GM12878 (cell line): ENCODE results near the gene CHURC1. TPM values are rescaled to one million over a fixed set of nuclear protein-coding genes. Genes with fewer than 3 reads are reported as not detected.

ENCODE experiments used
- ATAC-seq: fragments of 200-7000 bp; cut with Tn5 transposase; 3 replicates; pipeline ENCODE4 v1.9.1; 2020; ENCODE audit warnings: mild to moderate bottlenecking, moderate library complexity
- BruUV-seq: library from RNA; stranded (reverse); fragments of 400-500 nt; replicated peaks from 2 replicates; lab custom pipeline; 2021; lab: Mats Ljungman, UMichigan
- CTCF ChIA-PET: fragments of 300-600 bp; sonication (Branson Sonifier 250); formaldehyde crosslinking; extraction: SDS; loops from one replicate; lab custom pipeline; 2021; ENCODE audit warnings: inconsistent platforms; lab: Yijun Ruan, JAX
- POLR2A ChIA-PET: fragments of 350-600 bp; formaldehyde crosslinking; extraction: SDS; loops from one replicate; lab custom pipeline; 2021; ENCODE audit warnings: inconsistent platforms; lab: Charles Lee
- RAD21 ChIA-PET: fragments of 300-600 bp; sonication (Branson Sonifier 250); formaldehyde crosslinking; loops from one replicate; lab custom pipeline; 2023; ENCODE audit warnings: antibody characterized with exemption; ENCODE audit not compliant: unreplicated experiment; lab: Charles Lee
- SMC1A ChIA-PET: fragments of 300-600 bp; sonication (Branson Sonifier 250); formaldehyde crosslinking; loops from one replicate; lab custom pipeline; 2023; ENCODE audit not compliant: unreplicated experiment, uncharacterized antibody; lab: Charles Lee
- DNase-seq: peaks from one replicate; pipeline ENCODE4 v3.0.0-alpha.2; 2011; ENCODE audit warnings: low read depth, low spot score
- FAIRE-seq: peaks from 3 replicates; lab custom pipeline; 2011; peaks lifted over from hg19 to GRCh38; lab: Jason Lieb, UNC
- H2AFZ ChIP-seq: 2 replicates; pipeline ENCODE4 v1.6.0; 2011; ENCODE audit warnings: low read depth, low read length, control low read depth; ENCODE audit not compliant: control insufficient read depth
- H3K27ac ChIP-seq: 2 replicates; pipeline ENCODE4 v1.5.1; 2011; ENCODE audit warnings: control low read depth; ENCODE audit not compliant: control insufficient read depth, insufficient read depth
- H3K27me3 ChIP-seq, 2 experiments: replicated peaks in 1 of 2; 2 replicates each; pipeline versions ENCODE4 v1.6.0 to v1.6.1; 2011; ENCODE audit warnings: low read length in 1 of 2; ENCODE audit not compliant: control insufficient read depth in 2 of 2, insufficient read depth in 2 of 2
- H3K36me3 ChIP-seq, 2 experiments: 2 replicates each; pipeline ENCODE4 v1.5.1; 2011; ENCODE audit warnings: low read length in 1 of 2; ENCODE audit not compliant: control insufficient read depth in 2 of 2, insufficient read depth in 2 of 2
- H3K4me1 ChIP-seq: 2 replicates; pipeline ENCODE4 v1.6.1; 2011; ENCODE audit warnings: mild to moderate bottlenecking, low read length, moderate library complexity, mixed read lengths; ENCODE audit not compliant: control insufficient read depth, insufficient read depth
- H3K4me2 ChIP-seq: 2 replicates; pipeline ENCODE4 v1.6.0; 2011; ENCODE audit warnings: control low read depth; ENCODE audit not compliant: control insufficient read depth, insufficient read depth
- H3K4me3 ChIP-seq: fragments of 200-600 bp; sonication (generic); 2 replicates; pipeline ENCODE4 v1.5.1; 2016
- H3K79me2 ChIP-seq: 2 replicates; pipeline ENCODE4 v1.6.0; 2011; ENCODE audit warnings: low read length; ENCODE audit not compliant: control insufficient read depth, insufficient read depth
- H3K9ac ChIP-seq: 2 replicates; pipeline ENCODE4 v1.8.0; 2011; ENCODE audit warnings: low read length, control low read depth, mixed read lengths; ENCODE audit not compliant: control insufficient read depth, insufficient read depth
- H3K9me3 ChIP-seq: replicated peaks from 3 replicates; pipeline ENCODE4 v1.5.1; 2011; ENCODE audit warnings: mild to moderate bottlenecking, low read length; ENCODE audit not compliant: control insufficient read depth, insufficient read depth
- H4K20me1 ChIP-seq: 2 replicates; pipeline ENCODE4 v1.6.0; 2011; ENCODE audit not compliant: control insufficient read depth, insufficient read depth
- E4F1 ChIP-seq: fragments of 450-650 bp; IDR thresholded peaks from 2 replicates; pipeline ENCODE4 v1.6.1; 2018; ENCODE audit warnings: borderline replicate concordance, mild to moderate bottlenecking; ENCODE audit not compliant: partially characterized antibody
- ETV6 ChIP-seq, 2 experiments: fragments of 450-650 bp in 1 of 2; IDR thresholded peaks in 1 of 2; conservative IDR thresholded peaks in 1 of 2; 2 replicates each; pipeline ENCODE4 v1.6.1; 2014; ENCODE audit warnings: antibody characterized with exemption in 1 of 2, borderline replicate concordance in 1 of 2, low read depth in 1 of 2, mild to moderate bottlenecking in 1 of 2, moderate library complexity in 1 of 2
- GATAD2B ChIP-seq: fragments of 450-650 bp; conservative IDR thresholded peaks from 2 replicates; pipeline ENCODE4 v1.6.1; 2017; ENCODE audit warnings: low read depth, mild to moderate bottlenecking, moderate library complexity
- HDAC2 ChIP-seq: fragments of 200-600 bp; sonication (generic); IDR thresholded peaks from 2 replicates; pipeline ENCODE4 v1.6.1; 2017
- SIX5 ChIP-seq: IDR thresholded peaks from 2 replicates; pipeline ENCODE4 v1.6.1; 2011; ENCODE audit warnings: mild to moderate bottlenecking, low read depth, low read length, moderate library complexity; ENCODE audit not compliant: severe bottlenecking
- TCF12 ChIP-seq: IDR thresholded peaks from 2 replicates; pipeline ENCODE4 v1.6.1; 2011; ENCODE audit warnings: low read depth, mild to moderate bottlenecking, low read length
- ZSCAN29 ChIP-seq: fragments of 450-650 bp; IDR thresholded peaks from 2 replicates; pipeline ENCODE4 v1.6.1; 2017; ENCODE audit warnings: mild to moderate bottlenecking, moderate library complexity
- WGBS: methylation state at CpG from one replicate; pipeline ENCODE4 v1.1.6; 2016; ENCODE audit warnings: low lambda C conversion rate; ENCODE audit not compliant: insufficient replicate concordance, insufficient coverage; ENCODE audit errors: missing lambda C conversion rate; 5-methylcytosine and 5-hydroxymethylcytosine counted together
- in situ Hi-C: fragments of 300-500 bp; cut with MboI; formaldehyde crosslinking; loops from 9 replicates; pipeline ENCODE4 v1.14.3; 2018; ENCODE audit warnings: mixed read lengths
- intact Hi-C: fragments of 100-400 bp; cut with micrococcal nuclease; formaldehyde crosslinking; loops from one replicate; pipeline ENCODE4 v1.14.2; 2022; ENCODE audit not compliant: unreplicated experiment
- polyA plus RNA-seq, 11 experiments: library from polyadenylated mRNA; depleted of rRNA in 4 of 11; unstranded in 6 of 11; stranded (reverse) in 5 of 11; fragments of >200 nt; fragmentation: Nextera tagmentation in 4 of 11; fragmentation: Illumina TruSeq in 1 of 11; extraction: Ambion mirVana in 4 of 11; extraction: Trizol in 1 of 11; gene quantifications; 1 replicate in 1 of 11; 2 replicates in 10 of 11; pipeline versions ENCODE4 v1.2.1 to v1.2.3, GENCODE V29; 2011 to 2016; ENCODE audit warnings: inconsistent platforms in 2 of 11, missing spikeins in 2 of 11, low read depth in 1 of 11
- total RNA-seq, 4 experiments: library from RNA; depleted of rRNA in 3 of 4; stranded (reverse); fragments of >200 nt in 3 of 4; fragmentation: Illumina TruSeq in 1 of 4; extraction: Trizol in 1 of 4; gene quantifications; 2 replicates each; pipeline versions ENCODE4 v1.2.1 to v1.2.3, GENCODE V29; 2013 to 2021

CHURC1 gene
- total and polyA plus RNA-seq, 10 of the 15 experiments (the other 5 are each of a cell fraction or from before 2014, with no cell fraction given): 41.0 to 421 (median 140) TPM

- no peak overlapping the region for H2AFZ ChIP-seq
- no peak for DNase-seq
- intact Hi-C loops (no loop called here), in situ Hi-C loops (no loop called here)
- H3K4me1 ChIP-seq: no peaks in the 10 kb centered on the region
- no peak overlapping the region for H3K27ac ChIP-seq
- no peaks in the 10 kb centered on the region for H3K79me2 ChIP-seq
- no peak overlapping the region for H3K9ac ChIP-seq
- RAD21 ChIA-PET: no interaction called here
- no peaks in the 10 kb centered on the region for H3K36me3 ChIP-seq
- WGBS: 43% methylated on average over 6 of the region's 6 CpGs
- POLR2A ChIA-PET: no interaction called here
- SMC1A ChIA-PET: no interaction called here
- BruUV-seq: no TSS peak
- H3K27me3 ChIP-seq: peaks cover 0 to 5% of the 10 kb centered on the region in 2 experiments; a peak in 1 of 4 replicates
- H3K9me3 ChIP-seq: no peaks in the 10 kb centered on the region
- H3K4me3 ChIP-seq: no peak overlapping the region
- no peak for TF ChIP-seq TCF12
- TF ChIP-seq ZSCAN29: no peak
- no peak for TF ChIP-seq SIX5
- no peak for TF ChIP-seq E4F1
- TF ChIP-seq GATAD2B: no peak
- no peak for TF ChIP-seq HDAC2
- no peak for TF ChIP-seq ETV6 (conservative IDR thresholded peaks at IDR 0.05 in 1 of 2, IDR thresholded peaks at IDR 0.05 in 1 of 2; ENCODE audit: borderline replicate concordance in 1 of 2, low read depth in 1 of 2)
- CTCF ChIA-PET: no interaction called here
- no peak overlapping the region for H3K4me2 ChIP-seq
- no peak for FAIRE-seq
- no peak for ATAC-seq
- H4K20me1 ChIP-seq: no peaks in the 10 kb centered on the region
Observed at GRCh38 chr14:64865992-64866391, 48.3 kb upstream of the CHURC1 start.
